HCT116 (cell line): ENCODE results near the gene YBX3. TPM values are rescaled to one million over a fixed set of nuclear protein-coding genes. Genes with fewer than 3 reads are reported as not detected.

Source experiments
- ATAC-seq: fragments of 200-7000 bp; cut with Tn5 transposase; 2 replicates; pipeline ENCODE4 v1.9.1; 2020; ENCODE audit warnings: mild to moderate bottlenecking, moderate library complexity
- BruUV-seq: library from RNA; stranded (reverse); fragments of 400-500 nt; replicated peaks from 2 replicates; lab custom pipeline; 2021; lab: Mats Ljungman, UMichigan
- CTCF ChIA-PET: fragments of 300-600 bp; sonication (Branson Sonifier 250); formaldehyde crosslinking; loops from one replicate; lab custom pipeline; 2021; ENCODE audit warnings: antibody characterized with exemption; lab: Charles Lee
- POLR2A ChIA-PET: fragments of 300-600, 350-600 bp; sonication (Branson Sonifier 250); formaldehyde crosslinking; loops from one replicate; lab custom pipeline; 2021; ENCODE audit warnings: antibody characterized with exemption; lab: Charles Lee
- RAD21 ChIA-PET, 2 experiments: fragments of 300-600 bp; sonication (Branson Sonifier 250); formaldehyde crosslinking; loops; one replicate each; lab custom pipeline; 2023; ENCODE audit warnings: low total read pairs in 2 of 2; ENCODE audit not compliant: uncharacterized antibody in 2 of 2, unreplicated experiment in 2 of 2, low non-redundant PET in 1 of 2; lab: Charles Lee
- DNase-seq: peaks from one replicate; pipeline ENCODE4 v3.0.0-alpha.2; 2010; ENCODE audit warnings: low read depth, low spot score
- H2AFZ ChIP-seq: fragments of 200-600 bp; shearing (Covaris generic), sonication (generic); 2 replicates; pipeline ENCODE4 v1.6.1; 2017; ENCODE audit warnings: low read depth, mixed run types, mixed read lengths, antibody characterized with exemption, low read length; ENCODE audit not compliant: poor library complexity, severe bottlenecking
- H3K27ac ChIP-seq: 2 replicates; pipeline ENCODE4 v1.5.1; 2012; ENCODE audit warnings: low read depth, low read length
- H3K27me3 ChIP-seq: fragments of 200-600 bp; sonication (generic); 2 replicates; pipeline ENCODE4 v1.6.1; 2016; ENCODE audit warnings: mixed run types, low read length, mixed read lengths; ENCODE audit not compliant: insufficient read depth
- H3K36me3 ChIP-seq, 2 experiments: fragments of 200-500 bp in 1 of 2; fragments of 200-600 bp in 1 of 2; sonication (Bioruptor generic) in 1 of 2; sonication (generic) in 1 of 2; 2 replicates each; pipeline versions ENCODE4 v1.5.1 to v1.6.1; 2014 to 2016; ENCODE audit warnings: low read length in 2 of 2, inconsistent platforms in 1 of 2, mixed read lengths in 1 of 2, mixed run types in 1 of 2; ENCODE audit not compliant: insufficient read depth in 2 of 2, control insufficient read depth in 1 of 2
- H3K4me1 ChIP-seq, 2 experiments: fragments of 200-600 bp in 1 of 2; sonication (generic) in 1 of 2; 2 replicates each; pipeline versions ENCODE4 v1.5.1 to v1.6.1; 2012 to 2017; ENCODE audit warnings: low read length in 2 of 2, inconsistent platforms in 1 of 2, mild to moderate bottlenecking in 1 of 2, mixed read lengths in 1 of 2, mixed run types in 1 of 2, moderate library complexity in 1 of 2; ENCODE audit not compliant: insufficient read depth in 2 of 2, control insufficient read depth in 1 of 2
- H3K4me2 ChIP-seq: fragments of 200-600 bp; sonication (generic); 2 replicates; pipeline ENCODE4 v1.6.1; 2017; ENCODE audit warnings: mixed run types, low read length, mixed read lengths
- H3K4me3 ChIP-seq, 2 experiments: fragments of 200-600 bp in 1 of 2; sonication (generic) in 1 of 2; replicated peaks in 1 of 2; 2 replicates each; pipeline ENCODE4 v1.5.1; 2011 to 2016; ENCODE audit warnings: low read length in 2 of 2, control low read depth in 1 of 2, low read depth in 1 of 2, mild to moderate bottlenecking in 1 of 2, mixed read lengths in 1 of 2, mixed run types in 1 of 2
- H3K79me2 ChIP-seq: fragments of 200-600 bp; sonication (generic); 2 replicates; pipeline ENCODE4 v1.6.1; 2017; ENCODE audit warnings: mild to moderate bottlenecking, mixed run types, low read length, moderate library complexity, mixed read lengths; ENCODE audit not compliant: insufficient read depth
- H3K9ac ChIP-seq: fragments of 200-600 bp; sonication (generic); 2 replicates; pipeline ENCODE4 v1.6.1; 2016; ENCODE audit warnings: low read length, mixed read lengths
- H3K9me2 ChIP-seq: fragments of 200-600 bp; sonication (generic), shearing (Covaris generic); 2 replicates; pipeline ENCODE4 v1.6.1; 2017; ENCODE audit warnings: mixed run types, mild to moderate bottlenecking, moderate library complexity; ENCODE audit not compliant: insufficient read depth
- H3K9me3 ChIP-seq, 2 experiments: fragments of 200-500 bp in 1 of 2; fragments of 200-600 bp in 1 of 2; sonication (Bioruptor generic) in 1 of 2; sonication (generic) in 1 of 2; 2 replicates each; pipeline ENCODE4 v1.6.1; 2014 to 2017; ENCODE audit warnings: low read length in 2 of 2, mixed read lengths in 2 of 2, inconsistent platforms in 1 of 2, low read depth in 1 of 2, mild to moderate bottlenecking in 1 of 2, mixed run types in 1 of 2, moderate library complexity in 1 of 2; ENCODE audit not compliant: control insufficient read depth in 1 of 2, insufficient read depth in 1 of 2
- H4K20me1 ChIP-seq: fragments of 200-600 bp; sonication (generic), shearing (Covaris generic); 2 replicates; pipeline ENCODE4 v1.6.1; 2017; ENCODE audit warnings: mixed run types, mild to moderate bottlenecking, moderate library complexity; ENCODE audit not compliant: insufficient read depth
- CBX3 ChIP-seq: IDR thresholded peaks from 2 replicates; pipeline ENCODE4 v1.6.1; 2012; ENCODE audit warnings: low read depth
- CEBPB ChIP-seq: IDR thresholded peaks from 2 replicates; pipeline ENCODE4 v1.6.1; 2012; ENCODE audit warnings: low read depth
- CTCF ChIP-seq, 3 experiments: fragments of 200-600 bp in 1 of 3; sonication (generic) in 1 of 3; IDR thresholded peaks in 2 of 3; conservative IDR thresholded peaks in 1 of 3; 2 replicates each; pipeline ENCODE4 v1.5.1; 2012 to 2017; ENCODE audit warnings: low read depth in 2 of 3, low read length in 2 of 3, antibody characterized with exemption in 1 of 3, borderline replicate concordance in 1 of 3, control low read depth in 1 of 3, mild to moderate bottlenecking in 1 of 3, mixed read lengths in 1 of 3, mixed run types in 1 of 3, moderate library complexity in 1 of 3; ENCODE audit not compliant: insufficient read depth in 1 of 3
- EGR1 ChIP-seq: IDR thresholded peaks from 2 replicates; pipeline ENCODE4 v1.6.1; 2012; ENCODE audit warnings: low read depth
- ELF1 ChIP-seq: IDR thresholded peaks from 2 replicates; pipeline ENCODE4 v1.6.1; 2012; ENCODE audit warnings: low read depth, borderline replicate concordance
- JUND ChIP-seq: IDR thresholded peaks from 2 replicates; pipeline ENCODE4 v1.6.1; 2012
- POLR2AphosphoS5 ChIP-seq: IDR thresholded peaks from 2 replicates; pipeline ENCODE4 v1.6.1; 2011; ENCODE audit warnings: mild to moderate bottlenecking, low read depth, low read length, moderate library complexity
- RAD21 ChIP-seq: IDR thresholded peaks from 2 replicates; pipeline ENCODE4 v1.6.1; 2012; ENCODE audit warnings: low read depth, mild to moderate bottlenecking
- SP1 ChIP-seq: IDR thresholded peaks from 2 replicates; pipeline ENCODE4 v1.6.1; 2012; ENCODE audit warnings: low read depth
- SRF ChIP-seq: IDR thresholded peaks from 2 replicates; pipeline ENCODE4 v1.6.1; 2012; ENCODE audit warnings: low read depth
- TCF7L2 ChIP-seq: IDR thresholded peaks from 2 replicates; pipeline ENCODE4 v1.7.0; 2011; ENCODE audit warnings: borderline replicate concordance, inconsistent platforms; ENCODE audit not compliant: insufficient read depth, insufficient read length; ENCODE audit errors: extremely low read depth
- ZBTB33 ChIP-seq: IDR thresholded peaks from 2 replicates; pipeline ENCODE4 v1.6.1; 2011; ENCODE audit warnings: mild to moderate bottlenecking, low read length, moderate library complexity; ENCODE audit not compliant: insufficient replicate concordance; ENCODE audit errors: extremely low read depth
- ZFX ChIP-seq: fragments of 450-650 bp; IDR thresholded peaks from 2 replicates; pipeline ENCODE4 v1.6.1; 2017
- ZNF274 ChIP-seq: fragments of 200-500 bp; sonication (Bioruptor generic); IDR thresholded peaks from 2 replicates; pipeline ENCODE4 v1.6.1; 2014; ENCODE audit warnings: mild to moderate bottlenecking, low read depth, low read length, inconsistent platforms
- intact Hi-C: fragments of 100-400 bp; cut with micrococcal nuclease; formaldehyde crosslinking; loops from 2 replicates; pipeline ENCODE4 v1.10.0; 2022
- total RNA-seq: library from RNA; stranded (reverse); gene quantifications from one replicate; pipeline ENCODE4 v1.2.1, GENCODE V29; 2021; ENCODE audit not compliant: unreplicated experiment
- TF ChIP-seq, protein P1 (sequence below): IDR thresholded peaks from 2 replicates; pipeline ENCODE4 v1.6.1; 2012
- TF ChIP-seq, protein P2 (sequence below): IDR thresholded peaks from 2 replicates; pipeline ENCODE4 v1.6.1; 2012; ENCODE audit warnings: low read depth
- TF ChIP-seq, protein P3 (sequence below): IDR thresholded peaks from 2 replicates; pipeline ENCODE4 v1.6.1; 2012

The YBX3 gene
- total RNA-seq, 1 experiment from 2014 or later, result 419 TPM

GRCh38 chr12:10697862-10698261 lies 25.3 kb downstream of the YBX3 start:
- ChIA-PET RAD21 (no interaction called here), CTCF (no interaction called here)
- Histone ChIP-seq H3K9me3 (no peaks in the 10 kb centered on the region), H3K36me3 (peaks cover 50 to 54% of the 10 kb centered on the region in 2 experiments), H3K4me3 (no peak overlapping the region), H3K4me1 (no peaks in the 10 kb centered on the region), H3K9me2 (no peaks in the 10 kb centered on the region), H4K20me1 (peaks cover 5% of the 10 kb centered on the region), H3K27me3 (no peaks in the 10 kb centered on the region), H3K27ac (no peak overlapping the region)
- intact Hi-C loops, result no loop called here
- DNase-seq (no peak), ATAC-seq (no peak)
- BruUV-seq, result no TSS peak
- TF ChIP-seq CTCF (IDR thresholded peaks at IDR 0.05 in 2 of 3, conservative IDR thresholded peaks at IDR 0.05 in 1 of 3; ENCODE audit: borderline replicate concordance in 1 of 3, insufficient read depth in 1 of 3, low read depth in 2 of 3, low read length in 2 of 3) (no peak), CBX3 (no peak), EGR1 (no peak), ELF1 (no peak), ZFX (no peak), ZBTB33 (no peak), POLR2AphosphoS5 (no peak), SRF (no peak), RAD21 (no peak), JUND (no peak), TCF7L2 (no peak), CEBPB (no peak), SP1 (no peak), ZNF274 (no peak)
- TF ChIP-seq, protein P1, sequence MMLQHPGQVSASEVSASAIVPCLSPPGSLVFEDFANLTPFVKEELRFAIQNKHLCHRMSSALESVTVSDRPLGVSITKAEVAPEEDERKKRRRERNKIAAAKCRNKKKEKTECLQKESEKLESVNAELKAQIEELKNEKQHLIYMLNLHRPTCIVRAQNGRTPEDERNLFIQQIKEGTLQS, result no peak
- TF ChIP-seq, protein P2, sequence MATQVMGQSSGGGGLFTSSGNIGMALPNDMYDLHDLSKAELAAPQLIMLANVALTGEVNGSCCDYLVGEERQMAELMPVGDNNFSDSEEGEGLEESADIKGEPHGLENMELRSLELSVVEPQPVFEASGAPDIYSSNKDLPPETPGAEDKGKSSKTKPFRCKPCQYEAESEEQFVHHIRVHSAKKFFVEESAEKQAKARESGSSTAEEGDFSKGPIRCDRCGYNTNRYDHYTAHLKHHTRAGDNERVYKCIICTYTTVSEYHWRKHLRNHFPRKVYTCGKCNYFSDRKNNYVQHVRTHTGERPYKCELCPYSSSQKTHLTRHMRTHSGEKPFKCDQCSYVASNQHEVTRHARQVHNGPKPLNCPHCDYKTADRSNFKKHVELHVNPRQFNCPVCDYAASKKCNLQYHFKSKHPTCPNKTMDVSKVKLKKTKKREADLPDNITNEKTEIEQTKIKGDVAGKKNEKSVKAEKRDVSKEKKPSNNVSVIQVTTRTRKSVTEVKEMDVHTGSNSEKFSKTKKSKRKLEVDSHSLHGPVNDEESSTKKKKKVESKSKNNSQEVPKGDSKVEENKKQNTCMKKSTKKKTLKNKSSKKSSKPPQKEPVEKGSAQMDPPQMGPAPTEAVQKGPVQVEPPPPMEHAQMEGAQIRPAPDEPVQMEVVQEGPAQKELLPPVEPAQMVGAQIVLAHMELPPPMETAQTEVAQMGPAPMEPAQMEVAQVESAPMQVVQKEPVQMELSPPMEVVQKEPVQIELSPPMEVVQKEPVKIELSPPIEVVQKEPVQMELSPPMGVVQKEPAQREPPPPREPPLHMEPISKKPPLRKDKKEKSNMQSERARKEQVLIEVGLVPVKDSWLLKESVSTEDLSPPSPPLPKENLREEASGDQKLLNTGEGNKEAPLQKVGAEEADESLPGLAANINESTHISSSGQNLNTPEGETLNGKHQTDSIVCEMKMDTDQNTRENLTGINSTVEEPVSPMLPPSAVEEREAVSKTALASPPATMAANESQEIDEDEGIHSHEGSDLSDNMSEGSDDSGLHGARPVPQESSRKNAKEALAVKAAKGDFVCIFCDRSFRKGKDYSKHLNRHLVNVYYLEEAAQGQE, result no peak
- TF ChIP-seq, protein P3, sequence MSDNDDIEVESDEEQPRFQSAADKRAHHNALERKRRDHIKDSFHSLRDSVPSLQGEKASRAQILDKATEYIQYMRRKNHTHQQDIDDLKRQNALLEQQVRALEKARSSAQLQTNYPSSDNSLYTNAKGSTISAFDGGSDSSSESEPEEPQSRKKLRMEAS, result no peak
- TF ChIP-seq, all 23 proteins: peak for 0
- H3K79me2 ChIP-seq, result peaks cover 36% of the 10 kb centered on the region
- H3K9ac ChIP-seq, result no peak overlapping the region
- POLR2A ChIA-PET, result no interaction called here
- no peak overlapping the region for H2AFZ ChIP-seq
- H3K4me2 ChIP-seq, result no peak overlapping the region
